IPS-NIHi11 (cell line): Measurements from ENCODE around the gene BICC1.

ENCODE experiments used
- DNase-seq: peaks from one replicate; pipeline ENCODE4 v3.0.0; 2012; ENCODE audit warnings: mixed read lengths, low spot score

The BICC1 gene

DNA sequence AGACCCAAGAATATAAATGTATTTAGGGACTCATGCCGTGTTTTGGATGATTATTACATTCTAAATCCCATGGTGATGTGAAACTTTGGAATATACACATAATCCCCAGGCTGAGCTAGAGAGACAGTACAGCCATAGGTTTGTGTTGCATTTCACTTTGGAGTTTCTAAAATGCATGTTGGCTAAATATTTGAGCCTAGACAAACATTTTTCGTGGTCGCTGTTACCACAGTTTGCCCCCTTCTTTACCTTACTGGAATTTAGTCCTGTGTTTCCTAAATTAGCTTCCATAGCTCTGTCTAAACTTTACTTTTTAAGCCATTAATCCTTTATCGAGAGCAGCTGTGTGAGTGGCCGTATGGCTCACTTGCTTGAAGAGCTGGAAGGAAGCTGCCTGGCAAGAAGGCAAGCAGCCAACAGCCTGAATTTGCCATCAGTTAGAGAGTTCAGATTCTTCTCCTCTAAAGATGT, 192.0 kb downstream of the BICC1 start:
- DNase-seq: no peak

DNA sequence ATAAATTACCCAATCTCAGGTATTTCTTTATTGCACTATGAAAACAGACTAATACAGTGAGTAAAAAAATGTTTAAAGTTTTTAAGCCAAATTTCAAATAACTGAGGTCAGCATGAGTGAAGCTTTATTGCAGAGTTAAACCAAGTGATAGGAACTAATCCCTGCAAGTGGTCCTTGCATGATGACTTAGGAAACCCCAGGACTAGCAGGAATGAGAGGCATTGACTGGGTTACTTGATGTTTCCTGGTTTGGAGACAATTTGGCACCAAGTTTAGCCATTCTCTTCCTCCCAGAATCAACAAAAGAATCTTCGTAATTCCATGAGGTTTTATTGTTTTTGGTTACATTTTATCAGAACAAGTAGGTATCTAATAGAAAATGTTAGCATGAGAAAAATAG, 194.2 kb downstream of the BICC1 start:
- no peak for DNase-seq

DNA sequence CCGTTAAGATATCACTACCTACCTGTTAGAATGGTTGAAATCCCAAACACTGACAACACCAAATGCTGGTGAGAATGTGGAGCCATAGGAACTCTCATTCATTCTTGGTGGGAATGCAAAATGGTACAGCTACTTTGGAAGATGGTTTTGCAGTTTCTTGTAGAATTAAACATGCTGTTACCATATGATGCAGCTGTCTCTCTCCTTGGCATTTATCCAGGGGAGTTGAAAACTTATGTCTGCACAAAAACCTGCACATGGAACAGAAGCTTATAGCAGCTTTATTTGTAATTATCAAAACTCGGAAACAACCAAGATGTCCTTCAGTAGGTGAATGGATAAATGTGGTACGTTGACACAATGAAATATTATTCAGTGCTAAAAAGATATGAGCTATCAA, 199.5 kb downstream of the BICC1 start:
- no peak for DNase-seq

DNA sequence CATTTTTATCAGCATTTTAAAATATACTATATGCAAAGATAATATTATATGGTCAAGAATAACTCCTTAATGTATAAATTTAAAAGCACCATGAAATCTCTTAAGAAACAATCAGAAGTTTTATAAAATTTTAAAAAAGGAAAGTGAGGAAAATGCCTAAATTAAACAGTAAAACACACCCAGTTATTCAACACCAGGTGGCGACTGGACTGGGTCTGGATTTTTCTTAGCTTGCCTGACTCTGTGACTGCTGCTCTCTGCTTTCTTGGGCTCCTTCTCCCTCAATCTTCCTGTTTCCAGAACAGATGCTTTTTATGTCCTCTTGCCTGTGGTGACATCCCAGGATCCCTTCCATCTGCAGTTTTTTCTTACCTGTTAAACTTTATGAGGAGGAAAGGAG, 200.3 kb downstream of the BICC1 start:
- DNase-seq: no peak

DNA sequence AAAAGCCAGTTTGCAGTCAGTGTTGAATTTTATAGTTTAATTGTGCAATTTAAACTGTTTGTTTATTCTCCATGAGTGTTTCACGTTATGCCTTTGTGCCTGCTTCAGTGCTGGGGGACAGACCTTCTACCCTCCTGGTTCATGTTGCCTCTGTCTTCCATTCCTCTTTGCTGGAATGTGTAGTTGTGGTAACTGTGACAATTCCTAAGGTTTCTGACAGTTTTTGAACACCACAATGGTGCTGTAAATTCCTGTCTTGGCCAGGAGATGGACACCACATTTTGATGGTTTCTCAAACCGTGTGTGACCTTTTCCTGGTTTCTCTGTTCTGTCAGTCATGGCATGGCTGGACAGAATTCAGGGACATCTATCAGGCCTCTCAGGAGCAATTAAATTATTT, 201.7 kb downstream of the BICC1 start:
- no peak for DNase-seq

DNA sequence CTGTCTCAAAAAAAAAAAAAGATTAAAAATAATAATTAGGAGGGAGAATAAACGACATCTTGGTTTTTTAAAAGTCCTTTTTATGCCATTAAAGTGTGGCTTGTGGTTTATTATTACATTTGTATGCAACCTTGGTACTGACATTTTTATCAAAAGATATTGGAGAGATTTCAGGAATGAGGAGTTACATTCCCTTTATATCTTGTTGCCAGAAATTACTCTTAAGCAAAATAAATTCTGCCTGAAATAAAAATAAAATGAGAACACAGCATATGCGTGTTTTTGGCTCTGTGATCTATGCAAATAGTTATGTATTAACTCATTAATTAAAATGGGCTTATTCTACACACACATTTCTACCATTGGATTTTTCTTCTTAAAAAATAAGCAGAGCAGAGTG, 202.4 kb downstream of the BICC1 start:
- no peak for DNase-seq

DNA sequence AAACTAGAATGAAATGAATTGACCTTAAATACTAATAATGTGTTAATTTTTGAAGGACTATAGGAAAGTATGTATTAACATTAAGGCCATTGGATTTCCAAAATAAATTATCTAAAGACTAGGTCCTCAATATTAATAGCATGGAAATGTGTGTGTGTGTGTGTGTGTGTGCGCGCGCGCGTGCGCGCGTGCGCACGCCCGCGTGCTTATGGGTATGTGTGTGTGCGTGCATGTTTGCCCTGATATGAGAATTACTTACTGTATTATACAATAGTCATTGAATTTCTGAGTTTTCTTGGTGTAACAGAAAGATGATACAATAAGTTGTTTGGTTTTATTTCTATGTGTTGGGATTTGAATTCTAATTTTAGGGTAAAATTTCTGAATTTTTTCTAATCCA, 205.9 kb downstream of the BICC1 start:
- DNase-seq: no peak

DNA sequence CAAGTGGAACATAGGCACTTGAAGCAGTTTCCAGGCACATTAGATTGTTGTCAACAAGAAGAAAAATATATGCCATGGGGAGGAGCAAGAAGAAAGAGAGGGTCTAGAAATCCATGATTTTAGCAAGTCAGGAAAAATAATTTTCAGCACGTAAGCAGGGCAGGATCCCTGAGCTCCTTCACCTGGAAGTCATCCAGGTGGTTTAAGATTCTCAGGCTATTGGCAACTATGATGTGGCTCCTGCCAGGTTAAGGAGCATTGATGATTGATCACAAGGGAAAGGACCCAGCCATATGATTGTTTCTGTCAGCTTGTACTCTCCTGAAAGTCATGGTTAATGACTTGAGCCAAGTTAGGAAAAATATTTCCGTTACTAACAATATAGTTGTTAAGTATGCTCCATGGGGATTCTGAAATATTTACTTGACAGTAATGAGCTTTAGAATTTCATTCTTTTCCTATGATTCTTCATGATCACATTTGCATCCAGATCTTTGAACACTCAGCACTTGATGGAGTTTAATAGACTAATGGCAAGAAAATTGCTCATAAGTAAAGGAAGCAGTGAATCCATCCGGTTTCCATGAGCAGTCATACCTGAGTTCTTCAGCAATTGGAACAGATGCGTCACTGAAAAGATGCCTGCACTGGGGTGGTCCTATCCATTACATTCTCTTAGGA, 209.1 kb downstream of the BICC1 start:
- DNase-seq: no peak

DNA sequence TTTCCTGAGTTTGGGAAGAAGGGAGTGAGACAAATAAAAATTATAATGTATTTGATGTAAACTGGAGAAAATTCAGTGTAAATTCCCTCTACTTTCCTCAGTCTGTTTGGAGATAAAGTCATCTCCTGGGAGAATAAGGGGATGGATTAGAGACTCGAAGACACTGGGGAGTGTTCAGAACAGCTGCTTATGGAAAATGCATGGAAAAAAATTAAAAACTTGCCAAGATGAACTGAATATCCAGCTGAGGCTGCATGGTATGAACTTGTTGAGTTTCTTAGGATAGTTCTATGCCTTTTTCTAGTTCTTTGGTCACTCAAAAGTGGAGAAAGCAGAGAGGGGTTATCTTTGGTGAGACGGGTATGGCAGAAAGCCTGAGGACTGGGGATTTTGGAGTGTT, 210.5 kb downstream of the BICC1 start:
- no peak for DNase-seq

DNA sequence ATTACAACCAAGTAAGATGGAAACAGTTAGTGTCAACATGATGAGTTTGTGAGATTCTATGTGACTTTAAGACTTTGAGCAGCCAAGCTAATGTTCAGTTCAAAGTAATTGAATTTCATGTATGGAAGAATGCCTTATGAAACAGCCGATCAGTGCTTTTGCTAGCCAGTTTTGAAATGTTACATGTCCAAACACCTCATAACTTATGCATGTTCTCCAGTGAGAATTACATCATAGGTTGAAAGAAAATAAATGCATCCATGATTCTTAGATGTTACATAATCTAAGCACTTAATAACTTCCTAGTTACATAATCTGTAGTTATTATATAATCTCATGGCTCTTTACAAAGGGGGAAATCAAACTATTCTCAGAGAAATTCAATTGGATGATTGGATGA, 211.3 kb downstream of the BICC1 start:
- no peak for DNase-seq

DNA sequence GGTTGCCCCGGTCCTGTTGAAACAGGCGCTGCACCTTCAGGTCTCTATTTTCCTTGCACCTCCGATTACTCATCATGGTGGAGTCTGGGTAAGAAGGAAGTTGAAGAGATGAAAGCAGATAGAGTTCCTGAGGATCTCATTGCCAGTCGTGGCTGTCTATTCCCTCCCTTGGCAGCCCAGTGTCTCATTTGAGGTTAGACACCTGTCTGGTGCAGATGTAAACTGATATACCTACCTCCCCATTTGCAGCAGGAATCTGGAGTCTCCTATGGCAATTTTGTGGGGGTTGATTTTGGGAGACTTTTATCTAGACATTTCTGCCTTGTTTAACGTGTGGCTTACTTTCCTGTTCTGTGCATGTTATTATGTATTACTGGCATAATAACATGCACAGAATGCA, 212.1 kb downstream of the BICC1 start:
- no peak for DNase-seq

DNA sequence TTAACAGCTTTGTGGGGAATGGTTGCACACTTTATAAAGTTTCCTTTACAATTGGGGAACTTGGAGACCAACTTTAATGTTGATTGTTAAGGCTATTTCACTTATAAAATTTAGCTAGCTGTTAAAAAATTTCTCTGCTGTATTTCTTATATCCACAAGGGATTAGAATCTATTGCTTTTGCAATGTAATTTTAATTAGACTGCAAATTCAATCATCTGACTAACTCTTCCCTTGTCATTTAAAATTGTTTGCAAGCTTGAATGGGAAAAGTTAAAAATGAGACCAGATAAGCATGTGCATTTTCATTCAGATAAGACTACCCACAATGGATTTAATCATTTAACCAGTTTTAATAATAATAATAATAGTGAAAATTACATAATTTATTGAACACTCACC, 213.2 kb downstream of the BICC1 start:
- DNase-seq: no peak

DNA sequence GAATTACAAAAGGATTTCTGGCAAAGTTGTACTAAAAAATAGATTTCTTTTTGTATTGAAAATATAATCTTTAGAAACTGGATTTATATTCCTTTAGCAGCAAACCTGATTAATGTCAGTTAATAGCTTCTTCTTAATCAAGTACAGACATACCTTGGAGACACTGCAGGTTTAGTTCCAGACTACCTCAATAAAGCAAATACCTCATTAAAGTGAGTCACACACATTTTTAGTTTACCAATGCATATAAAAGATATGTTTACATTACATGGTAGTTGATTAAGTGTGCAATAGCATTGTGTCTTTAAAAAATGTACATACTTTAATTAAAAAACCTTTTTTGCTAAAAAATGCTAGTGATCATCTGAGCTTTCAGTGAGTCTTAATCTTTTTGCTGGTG, 215.0 kb downstream of the BICC1 start:
- DNase-seq: no peak

DNA sequence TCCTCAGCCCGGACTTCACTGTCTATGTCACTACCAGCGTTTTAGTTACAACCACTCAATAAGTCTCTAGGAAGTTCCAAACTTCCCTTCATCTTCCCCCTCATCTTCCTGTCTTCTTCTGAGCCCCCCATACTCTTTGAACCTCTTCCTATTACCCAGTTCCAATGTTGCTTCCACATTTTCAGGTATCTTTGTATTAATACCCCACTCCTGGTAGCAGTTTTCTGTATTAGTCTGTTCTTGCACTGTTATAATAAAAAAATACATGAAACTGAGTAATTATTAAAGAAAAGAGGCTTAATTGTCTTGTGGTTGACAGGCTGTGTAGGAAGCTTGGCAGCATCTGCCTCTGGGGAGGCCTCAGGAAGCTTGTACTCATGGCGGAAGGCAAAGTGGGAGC, 218.6 kb downstream of the BICC1 start:
- no peak for DNase-seq

DNA sequence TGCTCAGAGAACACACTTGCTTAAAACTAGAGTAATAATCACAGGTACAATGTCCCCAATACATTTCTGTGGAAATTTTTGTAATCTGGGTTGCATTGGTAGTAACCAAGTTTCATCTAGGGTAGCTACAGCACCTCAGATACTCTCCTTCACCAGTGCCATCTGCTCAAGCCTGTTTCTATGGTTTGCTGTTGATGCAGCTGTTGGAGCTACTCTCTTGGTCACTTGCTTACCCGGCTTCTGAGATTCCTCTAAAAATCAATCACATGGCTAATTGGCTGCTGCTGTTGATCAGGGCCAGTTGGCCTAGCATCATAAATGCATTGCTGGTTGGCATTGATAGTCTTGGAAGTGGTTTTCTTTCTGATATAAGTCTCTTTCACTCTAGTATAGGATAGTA, 220.8 kb downstream of the BICC1 start:
- no peak for DNase-seq

DNA sequence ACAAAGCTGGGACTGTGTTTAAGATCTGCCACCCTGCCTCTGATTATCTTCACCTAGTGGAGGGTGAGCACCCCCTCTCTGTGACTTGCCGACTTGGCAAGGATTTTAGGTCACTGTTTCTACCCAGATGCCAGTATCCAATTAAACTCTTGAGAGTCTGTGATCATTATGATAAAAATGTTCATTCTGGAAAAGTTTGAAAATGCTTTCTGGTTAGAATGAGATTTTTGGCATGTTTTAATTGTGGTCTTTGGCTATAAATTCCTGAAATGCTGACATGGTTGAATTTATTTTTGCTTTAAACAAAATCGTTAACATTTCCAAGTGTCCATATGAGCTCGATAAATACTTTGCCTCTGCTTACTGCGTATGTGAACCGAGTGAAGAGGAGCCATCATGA, 221.4 kb downstream of the BICC1 start:
- DNase-seq: no peak

DNA sequence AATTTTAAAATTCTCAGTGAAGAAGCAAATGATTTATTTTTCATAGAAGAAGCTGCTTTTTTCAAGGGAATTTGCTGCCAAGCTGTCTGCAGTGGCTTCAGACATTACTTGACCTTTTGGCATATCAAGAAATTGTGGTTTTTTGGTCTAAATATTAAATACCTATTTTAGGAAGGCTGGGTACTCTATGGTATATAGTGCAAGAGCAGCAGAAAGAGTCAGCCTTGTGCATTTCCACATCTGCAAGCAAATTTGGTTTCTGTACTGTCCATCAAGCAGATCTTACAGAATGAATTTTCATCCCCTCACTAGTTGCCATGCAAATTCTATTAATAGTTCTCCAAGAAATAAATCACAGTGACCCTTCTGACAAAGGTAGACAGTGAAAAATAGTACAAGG, 222.0 kb downstream of the BICC1 start:
- DNase-seq: no peak

DNA sequence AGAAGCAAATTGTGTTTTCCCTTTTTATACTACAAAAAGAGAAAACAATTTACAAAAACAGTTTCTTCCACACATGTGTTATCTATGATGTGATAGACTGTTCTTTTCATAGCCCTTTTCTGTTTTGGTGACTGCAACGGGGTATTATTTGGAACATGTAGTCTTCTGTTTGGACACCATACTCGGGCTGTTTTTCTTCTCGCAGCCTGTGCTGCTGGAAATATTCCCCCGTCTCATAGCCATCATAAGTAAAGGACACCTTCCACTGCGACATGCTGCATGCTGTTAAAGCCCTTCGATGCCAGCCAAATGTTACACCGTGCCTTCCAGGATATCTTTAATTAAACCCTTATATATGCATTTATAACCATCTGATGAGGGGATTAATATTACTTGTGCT, 222.4 kb downstream of the BICC1 start:
- DNase-seq: no peak

DNA sequence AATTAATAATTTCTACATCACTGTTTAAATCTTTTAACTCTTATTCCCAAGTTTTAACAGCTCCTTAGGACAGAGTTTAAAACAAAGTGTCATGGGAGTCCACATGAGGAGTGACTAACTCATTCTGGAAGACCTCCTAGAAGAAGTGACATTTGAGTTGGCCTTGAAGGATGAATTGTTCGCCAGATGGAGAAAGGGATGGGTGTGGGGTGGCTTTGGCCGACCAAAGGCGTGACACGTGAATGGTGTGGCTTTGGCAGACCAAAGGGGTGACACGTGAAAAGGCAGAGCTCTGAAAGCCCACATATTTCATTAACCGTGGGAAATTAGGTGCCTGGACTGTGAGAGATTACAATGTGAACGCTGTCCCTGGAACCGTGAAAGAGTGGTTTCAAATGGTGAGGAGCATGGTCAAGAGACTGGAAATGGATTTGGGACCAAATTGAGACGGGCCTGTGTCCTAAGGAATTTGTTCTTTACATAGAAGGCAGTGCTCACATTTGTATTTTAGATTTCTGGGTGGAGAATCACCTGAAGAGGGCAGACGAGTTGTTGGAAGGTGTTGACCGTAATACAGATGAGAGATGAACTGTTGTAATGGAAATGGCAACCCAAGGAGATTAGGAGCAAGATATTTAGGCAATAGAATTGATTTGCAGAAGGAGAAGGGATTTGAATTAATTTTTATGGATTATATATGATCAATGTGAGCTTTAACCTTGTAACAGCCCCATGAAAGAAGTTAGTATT, 228.1 kb downstream of the BICC1 start:
- DNase-seq: no peak

DNA sequence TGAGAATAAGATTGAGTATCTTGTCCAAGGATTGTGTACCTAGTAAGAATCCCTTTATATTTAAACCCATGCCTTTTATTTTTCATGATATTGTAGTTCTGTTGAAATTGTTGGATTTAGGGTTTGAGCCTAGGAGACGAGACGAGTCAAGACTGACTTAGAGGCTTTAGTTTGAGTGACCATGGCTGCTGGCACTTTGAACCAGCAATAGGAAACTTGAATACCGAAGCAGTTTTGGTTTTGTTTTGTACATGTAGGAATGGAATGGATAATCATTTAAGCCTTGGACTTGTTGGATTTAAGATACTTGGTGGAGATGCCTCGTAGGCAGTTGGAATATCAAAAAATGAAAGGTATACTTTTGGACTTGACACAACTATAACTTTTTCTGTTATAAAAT, 229.0 kb downstream of the BICC1 start:
- DNase-seq: no peak

DNA sequence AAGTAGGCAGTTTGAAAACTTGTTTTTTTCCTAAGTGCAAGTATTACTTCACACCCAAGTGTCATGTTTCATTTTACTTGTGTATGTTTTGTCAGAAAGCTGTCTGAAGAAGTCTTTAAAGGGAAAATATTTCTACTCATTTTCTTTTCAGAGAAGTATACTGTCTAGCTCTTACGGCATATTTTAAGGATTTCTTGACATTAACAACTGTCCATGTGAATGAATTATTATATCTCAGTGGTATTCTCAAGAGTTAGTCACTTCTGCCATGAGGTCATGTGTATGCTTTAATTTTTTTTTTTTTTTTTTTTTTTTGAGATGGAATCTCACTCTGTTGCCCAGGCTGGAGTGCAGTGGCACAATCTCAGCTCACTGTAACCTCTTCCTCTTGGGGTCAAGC, 229.5 kb downstream of the BICC1 start:
- no peak for DNase-seq

DNA sequence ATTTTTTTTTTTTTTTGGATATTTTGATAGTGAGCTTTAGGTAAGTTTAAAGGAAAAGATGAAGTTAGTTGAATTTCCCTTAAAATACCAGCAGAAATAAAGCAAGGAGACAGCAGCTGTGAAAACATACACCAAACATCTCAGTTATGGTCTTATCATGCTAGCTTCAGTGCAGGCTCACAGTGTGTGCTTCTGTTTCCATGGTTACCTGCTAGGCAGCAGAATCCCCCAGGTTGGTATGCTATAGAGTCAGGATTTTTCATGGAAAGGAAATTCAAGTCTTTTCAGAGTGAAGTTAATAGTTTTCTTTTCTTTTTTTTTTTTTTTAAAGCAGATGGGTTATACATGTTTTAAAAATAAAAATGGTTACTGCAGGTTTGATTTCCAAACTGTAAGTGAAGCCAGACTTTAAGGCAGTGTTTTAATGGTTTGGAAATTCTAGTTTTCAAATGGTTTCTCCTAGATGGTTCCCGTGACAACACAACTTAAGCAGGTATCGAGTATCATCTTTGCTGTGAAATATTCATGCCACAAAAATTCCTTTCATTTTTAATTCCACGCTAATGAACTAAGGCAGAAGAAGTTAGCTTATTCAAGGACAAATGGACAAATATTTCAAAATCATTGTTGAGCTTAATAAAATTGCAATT, 230.9 kb downstream of the BICC1 start:
- peak; percentile 71 for DNase-seq

DNA sequence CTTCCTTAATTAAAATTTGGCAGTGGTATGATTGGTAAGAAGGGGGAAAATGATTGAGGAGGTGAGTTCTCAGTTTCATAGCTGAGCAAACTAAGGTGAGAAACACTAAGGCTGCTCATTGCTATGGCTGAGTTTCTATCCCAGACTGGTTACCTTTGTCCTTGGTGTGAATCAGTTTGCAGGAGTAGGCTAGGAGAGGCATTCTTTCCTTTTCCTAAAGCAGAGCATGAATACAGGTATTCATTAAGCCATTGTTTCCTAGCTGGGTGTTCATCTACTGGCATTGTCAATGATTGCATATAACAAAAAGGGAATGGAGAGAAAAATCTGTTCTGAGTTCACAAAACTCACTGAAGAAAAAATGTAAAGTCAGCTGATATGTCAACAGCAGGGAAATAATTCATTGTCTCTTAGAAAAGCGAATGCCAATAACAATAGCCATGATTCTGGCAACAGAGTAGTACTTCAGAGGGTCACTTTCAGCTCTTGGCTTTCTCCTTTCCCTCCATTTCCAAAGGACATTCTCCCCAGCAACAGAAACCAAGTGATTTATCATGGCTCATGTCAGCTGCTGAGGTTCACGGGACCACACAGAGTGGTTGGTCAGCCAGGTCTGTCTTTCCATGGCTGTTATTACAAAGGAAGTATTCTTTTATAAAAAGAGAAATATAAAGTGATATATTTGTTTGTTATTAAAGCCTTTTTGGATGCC, 234.0 kb downstream of the BICC1 start:
- DNase-seq: no peak
